GM12878 (cell line): ENCODE measurements around the gene HLA-DQB1. TPM values are rescaled to one million over a fixed set of nuclear protein-coding genes. Genes with fewer than 3 reads are reported as not detected.

Source experiments
- CBX3 ChIP-seq: fragments of 200-600 bp; sonication (generic); IDR thresholded peaks from 2 replicates; pipeline ENCODE4 v1.6.1; 2016; ENCODE audit warnings: low read depth, borderline replicate concordance
- IKZF2 ChIP-seq, 2 experiments: fragments of 450-650 bp; IDR thresholded peaks; 2 replicates each; pipeline ENCODE4 v1.6.1; 2017; ENCODE audit warnings: mild to moderate bottlenecking in 2 of 2, moderate library complexity in 2 of 2
- MEF2B ChIP-seq: fragments of 450-650 bp; IDR thresholded peaks from 2 replicates; pipeline ENCODE4 v1.6.1; 2018; ENCODE audit warnings: mild to moderate bottlenecking, moderate library complexity; ENCODE audit not compliant: partially characterized antibody, poor library complexity, severe bottlenecking
- MTA3 ChIP-seq: IDR thresholded peaks from 2 replicates; pipeline ENCODE4 v1.6.1; 2012; ENCODE audit warnings: low read length, inconsistent platforms, borderline replicate concordance
- POLR2A ChIP-seq: IDR thresholded peaks from 2 replicates; pipeline ENCODE4 v1.6.1; 2011; ENCODE audit warnings: low read depth, mild to moderate bottlenecking, low read length
- RAD51 ChIP-seq: fragments of 450-650 bp; IDR thresholded peaks from 2 replicates; pipeline ENCODE4 v1.6.1; 2016; ENCODE audit warnings: moderate library complexity, mild to moderate bottlenecking, inconsistent platforms
- RFX5 ChIP-seq: IDR thresholded peaks from 2 replicates; pipeline ENCODE4 v1.6.1; 2011; ENCODE audit warnings: low read depth, low read length, improper control_type of control experiment
- SIN3A ChIP-seq: IDR thresholded peaks from 2 replicates; pipeline ENCODE4 v1.6.1; 2012; ENCODE audit warnings: low read depth, low read length, improper control_type of control experiment
- TCF3 ChIP-seq: IDR thresholded peaks from 2 replicates; pipeline ENCODE4 v1.6.1; 2012; ENCODE audit warnings: low read depth, mild to moderate bottlenecking, low read length, borderline replicate concordance; ENCODE audit not compliant: insufficient read depth
- polyA plus RNA-seq, 11 experiments: library from polyadenylated mRNA; depleted of rRNA in 4 of 11; unstranded in 6 of 11; stranded (reverse) in 5 of 11; fragments of >200 nt; fragmentation: Nextera tagmentation in 4 of 11; fragmentation: Illumina TruSeq in 1 of 11; extraction: Ambion mirVana in 4 of 11; extraction: Trizol in 1 of 11; gene quantifications; 1 replicate in 1 of 11; 2 replicates in 10 of 11; pipeline versions ENCODE4 v1.2.1 to v1.2.3, GENCODE V29; 2011 to 2016; ENCODE audit warnings: inconsistent platforms in 2 of 11, missing spikeins in 2 of 11, low read depth in 1 of 11
- total RNA-seq, 4 experiments: library from RNA; depleted of rRNA in 3 of 4; stranded (reverse); fragments of >200 nt in 3 of 4; fragmentation: Illumina TruSeq in 1 of 4; extraction: Trizol in 1 of 4; gene quantifications; 2 replicates each; pipeline versions ENCODE4 v1.2.1 to v1.2.3, GENCODE V29; 2013 to 2021
- TF ChIP-seq, protein P1 (sequence below): fragments of 150-350 bp; IDR thresholded peaks from 2 replicates; pipeline ENCODE4 v1.6.1; 2016; ENCODE audit warnings: low read depth, low read length
- TF ChIP-seq, protein P2 (sequence below): fragments of 450-650 bp; formaldehyde crosslinking; IDR thresholded peaks from 2 replicates; pipeline ENCODE4 v1.4.0; 2022; ENCODE audit warnings: mild to moderate bottlenecking, moderate library complexity
- TF ChIP-seq, protein P3 (sequence below): fragments of 450-650 bp; IDR thresholded peaks from 2 replicates; pipeline ENCODE4 v1.6.1; 2018; ENCODE audit warnings: mild to moderate bottlenecking, low read depth, moderate library complexity; ENCODE audit not compliant: partially characterized antibody
- TF ChIP-seq, protein P4 (sequence below): fragments of 450-650 bp; IDR thresholded peaks from 2 replicates; pipeline ENCODE4 v1.6.1; 2017; ENCODE audit warnings: mild to moderate bottlenecking, moderate library complexity
- TF ChIP-seq, protein P5 (sequence below): fragments of 450-650 bp; IDR thresholded peaks from 2 replicates; pipeline ENCODE4 v1.6.1; 2016; ENCODE audit warnings: mild to moderate bottlenecking

The HLA-DQB1 gene
- total and polyA plus RNA-seq, 10 of the 15 experiments (the other 5 are each of a cell fraction or from before 2014, with no cell fraction given): 38.1 to 403 (median 91.4) TPM

DNA sequence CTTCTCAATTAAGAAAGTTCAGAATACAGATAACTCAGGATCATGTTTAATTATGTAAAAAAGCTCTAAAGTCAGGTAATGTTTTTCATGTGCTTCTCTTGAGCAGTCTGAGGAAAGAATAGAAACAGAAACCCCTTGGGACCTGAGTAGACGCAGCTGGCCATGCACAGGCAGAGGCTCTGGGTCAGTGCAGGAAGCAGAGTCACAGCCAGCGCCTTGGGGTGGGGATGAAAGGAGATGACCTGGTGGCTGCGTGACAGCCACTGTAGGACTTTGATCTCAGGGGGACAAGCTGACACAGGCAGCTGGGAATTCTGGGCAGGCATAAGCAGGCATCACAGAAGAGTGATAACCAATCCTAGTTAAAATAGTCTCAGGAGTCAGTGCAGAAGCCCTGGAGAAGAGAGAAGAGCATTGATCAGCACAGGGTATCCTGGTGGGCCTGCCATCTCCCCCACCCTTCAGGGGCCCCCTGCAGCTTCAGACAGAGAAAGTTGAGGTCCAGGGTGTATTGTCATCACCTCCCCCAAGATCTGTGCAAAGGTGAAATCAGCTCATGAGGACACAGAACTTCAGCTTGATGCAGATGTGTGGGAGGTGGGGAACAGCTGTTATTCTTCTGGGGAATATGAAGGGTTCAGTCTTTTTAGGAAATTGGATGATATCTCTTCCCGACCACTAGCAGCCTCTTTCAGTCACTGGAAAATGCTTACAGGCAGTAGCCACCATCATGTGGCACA, 6.4 kb downstream of the HLA-DQB1 start (continued):
- TF ChIP-seq, protein P1, sequence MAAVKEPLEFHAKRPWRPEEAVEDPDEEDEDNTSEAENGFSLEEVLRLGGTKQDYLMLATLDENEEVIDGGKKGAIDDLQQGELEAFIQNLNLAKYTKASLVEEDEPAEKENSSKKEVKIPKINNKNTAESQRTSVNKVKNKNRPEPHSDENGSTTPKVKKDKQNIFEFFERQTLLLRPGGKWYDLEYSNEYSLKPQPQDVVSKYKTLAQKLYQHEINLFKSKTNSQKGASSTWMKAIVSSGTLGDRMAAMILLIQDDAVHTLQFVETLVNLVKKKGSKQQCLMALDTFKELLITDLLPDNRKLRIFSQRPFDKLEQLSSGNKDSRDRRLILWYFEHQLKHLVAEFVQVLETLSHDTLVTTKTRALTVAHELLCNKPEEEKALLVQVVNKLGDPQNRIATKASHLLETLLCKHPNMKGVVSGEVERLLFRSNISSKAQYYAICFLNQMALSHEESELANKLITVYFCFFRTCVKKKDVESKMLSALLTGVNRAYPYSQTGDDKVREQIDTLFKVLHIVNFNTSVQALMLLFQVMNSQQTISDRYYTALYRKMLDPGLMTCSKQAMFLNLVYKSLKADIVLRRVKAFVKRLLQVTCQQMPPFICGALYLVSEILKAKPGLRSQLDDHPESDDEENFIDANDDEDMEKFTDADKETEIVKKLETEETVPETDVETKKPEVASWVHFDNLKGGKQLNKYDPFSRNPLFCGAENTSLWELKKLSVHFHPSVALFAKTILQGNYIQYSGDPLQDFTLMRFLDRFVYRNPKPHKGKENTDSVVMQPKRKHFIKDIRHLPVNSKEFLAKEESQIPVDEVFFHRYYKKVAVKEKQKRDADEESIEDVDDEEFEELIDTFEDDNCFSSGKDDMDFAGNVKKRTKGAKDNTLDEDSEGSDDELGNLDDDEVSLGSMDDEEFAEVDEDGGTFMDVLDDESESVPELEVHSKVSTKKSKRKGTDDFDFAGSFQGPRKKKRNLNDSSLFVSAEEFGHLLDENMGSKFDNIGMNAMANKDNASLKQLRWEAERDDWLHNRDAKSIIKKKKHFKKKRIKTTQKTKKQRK: no peak
- TF ChIP-seq IKZF2 (IDR thresholded peaks at IDR 0.05): no peak
- no peak for TF ChIP-seq RFX5
- TF ChIP-seq, protein P2, sequence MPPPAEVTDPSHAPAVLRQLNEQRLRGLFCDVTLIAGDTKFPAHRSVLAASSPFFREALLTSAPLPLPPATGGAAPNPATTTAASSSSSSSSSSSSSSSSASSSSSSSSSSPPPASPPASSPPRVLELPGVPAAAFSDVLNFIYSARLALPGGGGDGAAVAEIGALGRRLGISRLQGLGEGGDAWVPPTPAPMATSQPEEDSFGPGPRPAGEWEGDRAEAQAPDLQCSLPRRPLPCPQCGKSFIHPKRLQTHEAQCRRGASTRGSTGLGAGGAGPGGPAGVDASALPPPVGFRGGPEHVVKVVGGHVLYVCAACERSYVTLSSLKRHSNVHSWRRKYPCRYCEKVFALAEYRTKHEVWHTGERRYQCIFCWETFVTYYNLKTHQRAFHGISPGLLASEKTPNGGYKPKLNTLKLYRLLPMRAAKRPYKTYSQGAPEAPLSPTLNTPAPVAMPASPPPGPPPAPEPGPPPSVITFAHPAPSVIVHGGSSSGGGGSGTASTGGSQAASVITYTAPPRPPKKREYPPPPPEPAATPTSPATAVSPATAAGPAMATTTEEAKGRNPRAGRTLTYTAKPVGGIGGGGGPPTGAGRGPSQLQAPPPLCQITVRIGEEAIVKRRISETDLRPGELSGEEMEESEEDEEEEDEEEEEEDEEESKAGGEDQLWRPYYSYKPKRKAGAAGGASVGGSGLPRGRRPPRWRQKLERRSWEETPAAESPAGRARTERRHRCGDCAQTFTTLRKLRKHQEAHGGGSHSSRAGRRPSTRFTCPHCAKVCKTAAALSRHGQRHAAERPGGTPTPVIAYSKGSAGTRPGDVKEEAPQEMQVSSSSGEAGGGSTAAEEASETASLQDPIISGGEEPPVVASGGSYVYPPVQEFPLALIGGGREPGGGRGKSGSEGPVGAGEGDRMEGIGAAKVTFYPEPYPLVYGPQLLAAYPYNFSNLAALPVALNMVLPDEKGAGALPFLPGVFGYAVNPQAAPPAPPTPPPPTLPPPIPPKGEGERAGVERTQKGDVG (CRISPR knock-in tag): no peak
- TF ChIP-seq RAD51: no peak
- peak; percentile 35; the same call in 1 of the 2 replicates for TF ChIP-seq POLR2A
- peak; percentile 44 for TF ChIP-seq MEF2B
- no peak for TF ChIP-seq CBX3
- TF ChIP-seq SIN3A: no peak
- TF ChIP-seq, protein P3, sequence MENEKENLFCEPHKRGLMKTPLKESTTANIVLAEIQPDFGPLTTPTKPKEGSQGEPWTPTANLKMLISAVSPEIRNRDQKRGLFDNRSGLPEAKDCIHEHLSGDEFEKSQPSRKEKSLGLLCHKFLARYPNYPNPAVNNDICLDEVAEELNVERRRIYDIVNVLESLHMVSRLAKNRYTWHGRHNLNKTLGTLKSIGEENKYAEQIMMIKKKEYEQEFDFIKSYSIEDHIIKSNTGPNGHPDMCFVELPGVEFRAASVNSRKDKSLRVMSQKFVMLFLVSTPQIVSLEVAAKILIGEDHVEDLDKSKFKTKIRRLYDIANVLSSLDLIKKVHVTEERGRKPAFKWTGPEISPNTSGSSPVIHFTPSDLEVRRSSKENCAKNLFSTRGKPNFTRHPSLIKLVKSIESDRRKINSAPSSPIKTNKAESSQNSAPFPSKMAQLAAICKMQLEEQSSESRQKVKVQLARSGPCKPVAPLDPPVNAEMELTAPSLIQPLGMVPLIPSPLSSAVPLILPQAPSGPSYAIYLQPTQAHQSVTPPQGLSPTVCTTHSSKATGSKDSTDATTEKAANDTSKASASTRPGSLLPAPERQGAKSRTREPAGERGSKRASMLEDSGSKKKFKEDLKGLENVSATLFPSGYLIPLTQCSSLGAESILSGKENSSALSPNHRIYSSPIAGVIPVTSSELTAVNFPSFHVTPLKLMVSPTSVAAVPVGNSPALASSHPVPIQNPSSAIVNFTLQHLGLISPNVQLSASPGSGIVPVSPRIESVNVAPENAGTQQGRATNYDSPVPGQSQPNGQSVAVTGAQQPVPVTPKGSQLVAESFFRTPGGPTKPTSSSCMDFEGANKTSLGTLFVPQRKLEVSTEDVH: no peak
- TF ChIP-seq MTA3: no peak
- TF ChIP-seq, protein P4, sequence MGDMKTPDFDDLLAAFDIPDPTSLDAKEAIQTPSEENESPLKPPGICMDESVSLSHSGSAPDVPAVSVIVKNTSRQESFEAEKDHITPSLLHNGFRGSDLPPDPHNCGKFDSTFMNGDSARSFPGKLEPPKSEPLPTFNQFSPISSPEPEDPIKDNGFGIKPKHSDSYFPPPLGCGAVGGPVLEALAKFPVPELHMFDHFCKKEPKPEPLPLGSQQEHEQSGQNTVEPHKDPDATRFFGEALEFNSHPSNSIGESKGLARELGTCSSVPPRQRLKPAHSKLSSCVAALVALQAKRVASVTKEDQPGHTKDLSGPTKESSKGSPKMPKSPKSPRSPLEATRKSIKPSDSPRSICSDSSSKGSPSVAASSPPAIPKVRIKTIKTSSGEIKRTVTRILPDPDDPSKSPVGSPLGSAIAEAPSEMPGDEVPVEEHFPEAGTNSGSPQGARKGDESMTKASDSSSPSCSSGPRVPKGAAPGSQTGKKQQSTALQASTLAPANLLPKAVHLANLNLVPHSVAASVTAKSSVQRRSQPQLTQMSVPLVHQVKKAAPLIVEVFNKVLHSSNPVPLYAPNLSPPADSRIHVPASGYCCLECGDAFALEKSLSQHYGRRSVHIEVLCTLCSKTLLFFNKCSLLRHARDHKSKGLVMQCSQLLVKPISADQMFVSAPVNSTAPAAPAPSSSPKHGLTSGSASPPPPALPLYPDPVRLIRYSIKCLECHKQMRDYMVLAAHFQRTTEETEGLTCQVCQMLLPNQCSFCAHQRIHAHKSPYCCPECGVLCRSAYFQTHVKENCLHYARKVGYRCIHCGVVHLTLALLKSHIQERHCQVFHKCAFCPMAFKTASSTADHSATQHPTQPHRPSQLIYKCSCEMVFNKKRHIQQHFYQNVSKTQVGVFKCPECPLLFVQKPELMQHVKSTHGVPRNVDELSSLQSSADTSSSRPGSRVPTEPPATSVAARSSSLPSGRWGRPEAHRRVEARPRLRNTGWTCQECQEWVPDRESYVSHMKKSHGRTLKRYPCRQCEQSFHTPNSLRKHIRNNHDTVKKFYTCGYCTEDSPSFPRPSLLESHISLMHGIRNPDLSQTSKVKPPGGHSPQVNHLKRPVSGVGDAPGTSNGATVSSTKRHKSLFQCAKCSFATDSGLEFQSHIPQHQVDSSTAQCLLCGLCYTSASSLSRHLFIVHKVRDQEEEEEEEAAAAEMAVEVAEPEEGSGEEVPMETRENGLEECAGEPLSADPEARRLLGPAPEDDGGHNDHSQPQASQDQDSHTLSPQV: no peak
- TF ChIP-seq, protein P5, sequence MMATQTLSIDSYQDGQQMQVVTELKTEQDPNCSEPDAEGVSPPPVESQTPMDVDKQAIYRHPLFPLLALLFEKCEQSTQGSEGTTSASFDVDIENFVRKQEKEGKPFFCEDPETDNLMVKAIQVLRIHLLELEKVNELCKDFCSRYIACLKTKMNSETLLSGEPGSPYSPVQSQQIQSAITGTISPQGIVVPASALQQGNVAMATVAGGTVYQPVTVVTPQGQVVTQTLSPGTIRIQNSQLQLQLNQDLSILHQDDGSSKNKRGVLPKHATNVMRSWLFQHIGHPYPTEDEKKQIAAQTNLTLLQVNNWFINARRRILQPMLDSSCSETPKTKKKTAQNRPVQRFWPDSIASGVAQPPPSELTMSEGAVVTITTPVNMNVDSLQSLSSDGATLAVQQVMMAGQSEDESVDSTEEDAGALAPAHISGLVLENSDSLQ: no peak
- TF ChIP-seq TCF3: no peak
